ENCODE measurements around the gene USP32.

The USP32 gene

DNA sequence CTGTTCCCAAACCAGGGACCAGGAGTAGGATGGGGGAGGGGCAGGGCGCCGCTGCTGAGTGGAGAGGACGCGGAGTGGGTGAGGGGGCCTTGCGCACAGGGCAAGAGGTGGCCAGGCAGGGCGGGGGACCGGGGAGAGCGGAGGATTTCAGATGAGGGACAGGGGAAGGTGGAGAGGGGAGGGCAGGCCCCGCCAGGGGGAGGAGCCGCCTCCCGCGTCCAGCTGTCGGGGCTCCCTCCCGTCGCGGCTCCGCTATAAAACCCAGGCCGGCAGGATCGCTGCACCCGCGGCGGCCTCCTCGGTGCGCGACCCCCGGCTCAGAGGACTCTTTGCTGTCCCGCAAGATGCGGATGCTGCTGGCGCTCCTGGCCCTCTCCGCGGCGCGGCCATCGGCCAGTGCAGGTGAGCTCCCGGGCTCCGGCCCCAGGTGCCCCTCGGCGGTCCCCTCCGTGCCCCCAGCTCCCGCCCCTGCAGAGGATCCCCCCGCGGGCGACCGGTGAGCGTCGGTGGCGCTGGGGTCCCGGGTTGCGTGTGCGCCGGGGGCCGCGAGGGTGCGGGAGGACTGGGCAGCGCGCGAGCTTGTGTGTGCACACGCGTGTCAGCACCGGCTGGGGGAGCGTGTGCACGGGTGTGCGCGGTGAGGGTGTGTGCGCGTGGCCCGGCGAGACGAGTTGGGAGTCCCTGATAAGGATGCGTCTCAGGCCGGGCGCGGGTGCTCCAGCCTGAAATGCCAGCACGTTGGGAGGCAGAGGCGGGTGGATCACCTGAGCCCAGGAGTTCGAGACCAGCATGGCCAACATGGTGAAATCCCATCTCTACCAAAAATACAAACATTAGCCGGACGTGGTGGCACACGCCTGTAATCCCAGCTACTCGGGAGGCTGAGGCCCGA lies 242.0 kb downstream of the USP32 start, which contains the start of gene CA4:
Gene CA4 (plus strand): TSS at position 283 of the 892 bp plus-strand sequence. CDS start 62 bp downstream, at position 345.
- peak; percentile 43 for DNase-seq

DNA sequence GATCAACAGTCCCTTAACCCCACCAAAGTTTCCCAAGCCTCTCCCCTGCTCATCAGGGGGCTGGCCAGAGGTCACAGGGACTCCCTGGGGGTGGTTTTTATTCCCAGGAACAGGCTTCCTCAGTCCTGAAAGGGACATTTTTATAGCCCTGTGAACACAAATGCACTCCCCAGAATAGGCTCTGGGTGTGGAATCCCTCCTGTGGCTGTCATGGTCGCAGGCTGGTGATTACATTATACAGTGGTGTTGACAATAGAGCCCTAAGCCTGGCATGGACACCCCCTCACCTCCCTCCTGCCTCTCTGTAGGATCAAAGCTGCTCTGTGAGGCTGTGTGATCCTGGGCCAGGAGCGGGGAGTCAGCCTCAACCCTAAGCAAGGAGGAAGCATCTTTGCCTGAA lies 243.6 kb downstream of the USP32 start:
- peak; percentile 12 for DNase-seq

DNA sequence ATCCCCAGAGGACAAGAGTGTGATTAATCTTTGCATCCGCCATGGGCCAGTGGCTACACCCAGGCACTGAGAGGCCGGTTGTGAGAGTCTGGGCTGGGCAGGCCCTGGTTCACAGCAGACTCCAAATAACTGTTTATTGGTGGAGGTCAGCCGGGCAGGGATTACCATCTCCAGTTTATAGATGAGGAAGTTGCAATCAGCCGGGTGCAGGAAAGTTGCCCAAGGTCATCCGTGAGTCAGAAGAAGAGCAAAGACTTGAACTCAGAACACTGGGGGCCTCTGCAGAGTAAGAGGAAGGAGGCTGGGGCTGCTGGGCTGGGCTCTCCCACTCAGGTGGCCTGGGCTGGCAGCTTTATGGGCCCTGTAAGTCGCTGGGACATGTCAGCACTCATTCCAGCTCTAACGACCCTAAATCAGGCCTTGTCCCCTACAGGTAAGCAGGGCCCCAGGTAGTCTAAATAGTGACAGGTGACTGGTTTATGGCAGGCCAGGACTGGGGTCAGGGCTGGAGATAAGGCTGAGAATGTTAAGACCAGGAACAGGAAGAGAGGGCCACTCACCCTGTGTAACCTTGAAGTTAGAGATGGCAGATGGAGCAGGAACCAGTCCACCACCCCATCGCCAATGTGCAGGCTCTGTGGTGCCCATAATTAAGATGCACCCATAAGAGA lies 244.2 kb downstream of the USP32 start:
- DNase-seq, result no peak

DNA sequence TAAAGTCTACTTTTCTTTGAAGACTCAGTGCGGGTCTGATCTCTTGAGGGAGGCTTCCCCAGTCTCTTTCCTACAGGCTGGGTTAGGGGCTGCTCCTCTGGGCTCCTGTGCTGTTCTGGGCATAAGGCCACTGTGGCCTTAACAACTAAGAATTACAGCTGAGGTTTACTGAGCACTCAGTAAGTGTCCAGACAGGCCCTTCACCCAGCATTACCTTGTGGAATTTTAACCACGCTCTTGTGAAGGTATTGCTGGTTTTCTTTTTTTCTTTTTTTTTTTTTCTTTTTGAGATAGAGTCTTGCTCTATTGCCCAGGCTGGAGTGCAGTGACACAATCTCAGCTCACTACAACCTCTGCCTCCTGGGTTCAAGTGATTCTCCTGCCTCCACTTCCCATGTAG lies 245.7 kb downstream of the USP32 start:
- no peak for DNase-seq

DNA sequence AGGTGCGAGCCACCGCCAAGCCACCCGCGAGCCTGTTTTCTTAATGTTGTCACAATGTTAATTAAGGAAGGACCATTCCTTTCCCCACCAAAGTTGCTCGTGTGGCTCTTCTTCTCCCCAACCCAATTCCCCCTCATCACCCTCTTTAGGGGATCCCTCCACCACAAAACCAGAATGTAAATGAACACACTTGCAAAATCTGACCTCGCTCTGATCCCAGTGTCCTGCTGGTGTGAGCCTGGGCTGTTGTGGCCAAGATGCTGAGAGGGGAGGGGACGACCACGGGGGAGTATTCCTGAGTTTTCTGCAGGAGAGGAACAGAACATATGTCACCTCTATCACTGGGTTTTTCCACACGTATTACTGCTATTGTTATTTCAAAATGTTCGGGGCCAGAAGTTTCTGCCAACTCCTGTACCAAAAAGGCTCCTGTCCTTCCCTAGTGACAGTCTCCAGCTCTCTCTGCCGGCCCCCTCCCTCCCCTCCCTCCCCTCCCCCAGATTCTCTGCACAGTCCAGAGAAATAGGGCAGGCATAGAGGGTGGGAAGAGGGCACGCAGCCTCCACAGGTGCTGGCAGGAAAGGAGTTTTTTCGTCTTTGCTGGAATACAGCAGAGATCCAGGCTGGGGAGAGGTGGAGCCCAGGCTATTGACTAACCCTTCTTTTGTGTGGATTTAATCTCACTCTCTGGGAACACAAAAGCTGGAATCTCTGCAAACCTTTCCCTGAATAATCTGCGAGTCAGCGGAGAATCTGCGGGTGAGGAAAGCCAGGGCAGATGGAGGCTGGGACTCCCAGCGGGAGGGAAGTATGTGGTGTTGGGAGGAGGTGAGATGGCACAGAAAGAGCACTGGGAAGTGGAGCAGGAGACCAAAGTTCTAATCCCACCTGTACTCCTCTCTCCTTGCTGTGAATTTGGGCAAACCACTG lies 246.7 kb downstream of the USP32 start:
- DNase-seq, result no peak

DNA sequence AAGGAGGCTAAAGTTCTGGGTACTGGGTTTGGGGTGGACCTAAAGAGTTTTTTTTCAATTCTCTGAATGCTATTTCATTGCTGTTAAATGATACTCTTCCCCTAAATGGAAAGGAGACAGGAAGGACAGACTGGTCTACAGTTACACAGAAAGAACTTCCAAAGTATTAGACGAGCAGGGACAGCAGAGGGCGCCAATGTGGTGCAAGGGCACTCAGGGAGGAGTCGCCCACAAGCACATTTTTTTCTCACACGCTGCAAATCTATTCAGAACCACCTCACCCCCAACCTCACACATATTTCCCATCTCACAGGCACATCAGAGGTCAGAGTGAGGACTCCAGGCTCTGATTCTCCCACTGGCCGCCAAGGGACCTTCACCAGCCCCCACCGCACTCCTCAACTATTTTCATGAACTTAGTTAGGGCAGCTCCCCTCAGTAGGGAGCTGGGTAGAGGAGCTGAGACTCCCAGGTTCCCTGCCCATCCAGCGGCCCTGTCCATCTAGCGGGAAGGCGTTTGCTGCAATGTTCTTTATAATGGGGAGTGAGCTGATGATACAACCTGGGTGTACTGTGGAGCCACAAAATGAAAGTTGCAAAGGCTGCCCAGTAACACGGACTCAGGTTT lies 248.9 kb downstream of the USP32 start:
- DNase-seq, result peak; percentile 93

DNA sequence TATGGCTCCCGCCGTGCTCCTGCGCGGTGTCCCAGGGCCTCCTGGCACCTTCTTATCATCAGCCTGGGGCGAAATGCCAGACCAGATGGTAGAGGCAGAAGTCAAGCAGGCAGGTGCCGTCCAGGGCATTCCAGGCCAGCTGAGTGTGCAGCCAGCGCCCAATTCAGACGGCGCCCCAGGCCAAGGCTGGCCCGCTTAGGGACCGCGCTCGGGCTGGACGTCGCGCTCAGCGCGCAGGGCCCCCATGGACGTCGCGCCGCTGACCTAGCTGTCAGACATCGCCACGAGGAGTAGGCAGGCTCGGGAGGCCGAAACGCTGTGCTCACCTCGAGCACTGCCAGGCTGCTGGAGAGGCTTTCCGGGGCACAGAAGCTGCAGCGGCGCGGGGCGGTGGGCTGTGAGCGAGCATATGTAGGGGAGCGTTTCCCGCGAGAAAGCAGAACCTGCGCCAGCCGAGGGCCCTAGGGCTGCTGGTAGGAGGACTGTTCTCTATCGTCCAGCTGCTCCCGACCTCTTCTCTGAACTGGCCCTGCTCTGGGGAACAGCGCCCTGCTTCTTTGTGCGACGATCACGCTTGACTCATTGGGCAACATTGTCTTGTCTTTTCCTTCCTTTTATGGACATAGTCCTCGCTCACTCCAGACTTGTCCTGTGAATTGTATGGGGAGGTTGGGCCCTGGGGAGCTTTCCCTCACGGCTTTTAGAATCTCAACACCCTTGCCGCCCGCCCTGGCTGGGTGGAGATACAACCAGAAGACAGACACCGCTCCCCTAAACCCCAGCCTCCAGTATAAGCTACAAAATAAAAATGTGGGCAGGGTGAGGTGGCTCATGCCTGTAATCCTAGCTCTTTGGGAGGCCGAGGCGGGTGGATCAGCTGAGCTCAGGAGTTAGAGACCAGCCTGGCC lies 250.6 kb downstream of the USP32 start:
- peak; percentile 67 for DNase-seq

DNA sequence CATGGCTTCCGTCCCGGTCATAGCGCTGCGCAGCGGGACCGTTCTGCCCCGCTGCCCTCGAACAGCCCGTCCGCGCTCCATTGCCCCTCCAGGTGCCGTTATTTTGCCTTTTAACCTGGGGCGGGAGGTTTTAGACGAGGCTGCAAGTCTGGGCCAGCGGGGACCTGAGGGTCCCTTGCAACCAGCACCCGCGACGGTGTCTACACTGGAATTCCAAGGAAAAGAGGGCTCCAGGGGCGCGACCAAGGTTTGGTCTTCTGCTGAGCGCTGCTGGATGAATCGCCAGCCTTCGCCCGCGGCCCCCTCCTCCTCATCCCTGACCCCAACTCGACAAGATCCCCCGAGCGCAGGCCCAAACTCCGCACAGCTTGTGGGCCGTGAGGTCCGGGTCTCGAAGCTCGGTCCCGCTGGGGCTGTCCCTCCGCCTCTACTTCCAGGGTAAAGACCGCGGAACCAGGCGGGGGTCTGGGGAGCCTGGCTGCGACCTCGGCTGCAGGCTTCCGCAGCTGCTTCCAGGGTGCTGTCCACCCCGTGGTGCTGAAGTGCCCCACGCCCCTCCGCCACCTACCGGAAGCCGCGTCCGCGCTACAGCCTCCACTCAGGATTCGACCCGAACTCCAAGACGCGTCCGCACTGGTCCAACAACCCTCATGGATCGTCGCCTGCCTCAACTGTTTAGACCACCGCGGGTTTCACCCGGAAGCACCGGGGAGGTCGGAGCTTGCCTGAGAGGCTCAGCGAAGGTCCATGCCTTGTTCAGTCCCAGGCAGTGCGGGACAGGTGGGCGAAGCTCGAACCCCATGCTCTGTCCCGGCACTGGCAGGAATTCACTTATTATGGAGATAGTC lies 252.3 kb downstream of the USP32 start:
- peak; percentile 40 for DNase-seq

DNA sequence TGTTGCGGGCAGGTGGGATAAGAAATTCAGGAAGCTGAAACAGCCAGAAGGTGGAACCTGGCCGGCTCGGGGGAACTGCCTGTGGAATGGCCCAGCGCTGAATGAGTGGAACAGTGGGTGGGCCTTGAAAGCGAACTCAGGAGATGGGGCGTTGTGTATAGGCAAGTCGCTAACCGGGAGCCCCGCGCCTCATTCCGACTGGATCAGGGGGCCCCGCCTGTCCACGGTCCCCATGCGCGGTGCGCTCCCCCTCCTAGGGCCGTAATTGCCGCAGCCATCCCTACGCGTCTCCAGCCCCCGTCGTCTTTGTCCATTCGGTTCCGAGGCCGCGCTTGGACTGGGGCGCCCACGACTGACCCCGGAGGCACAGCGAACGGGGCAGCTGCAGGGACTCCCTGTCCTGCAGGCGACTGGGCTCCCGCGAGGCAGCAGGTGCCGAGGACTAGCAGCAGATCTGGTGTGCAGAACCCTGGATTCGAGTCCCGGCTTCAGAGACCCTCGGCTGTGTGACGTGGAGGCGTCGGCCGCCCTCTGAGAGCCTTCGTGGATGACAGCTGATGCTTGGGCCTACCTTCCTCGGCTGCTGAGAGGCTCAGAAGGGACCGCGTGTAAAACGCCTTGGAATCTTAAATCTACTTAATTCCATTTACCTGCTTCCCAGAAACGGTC lies 253.0 kb downstream of the USP32 start:
- no peak for DNase-seq

DNA sequence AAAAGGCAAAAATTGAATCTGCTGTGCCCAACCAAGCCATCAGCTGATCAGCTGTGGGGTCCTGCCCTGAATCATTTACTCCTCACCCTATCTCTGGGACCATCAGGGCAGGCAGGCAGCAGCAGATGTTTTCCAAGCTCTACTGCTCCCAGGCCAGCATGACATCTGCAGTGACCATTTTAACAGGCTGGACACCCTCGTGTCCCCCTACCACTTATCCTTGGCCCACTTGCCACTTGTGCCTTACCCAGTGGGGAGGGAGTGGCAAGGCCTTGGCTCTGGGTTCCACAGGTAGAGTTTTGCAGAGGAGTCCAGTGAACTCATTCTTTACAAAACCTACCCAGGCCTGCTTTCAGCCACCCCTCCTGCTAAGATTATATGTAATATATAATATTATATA lies 254.2 kb downstream of the USP32 start:
- no peak for DNase-seq

DNA sequence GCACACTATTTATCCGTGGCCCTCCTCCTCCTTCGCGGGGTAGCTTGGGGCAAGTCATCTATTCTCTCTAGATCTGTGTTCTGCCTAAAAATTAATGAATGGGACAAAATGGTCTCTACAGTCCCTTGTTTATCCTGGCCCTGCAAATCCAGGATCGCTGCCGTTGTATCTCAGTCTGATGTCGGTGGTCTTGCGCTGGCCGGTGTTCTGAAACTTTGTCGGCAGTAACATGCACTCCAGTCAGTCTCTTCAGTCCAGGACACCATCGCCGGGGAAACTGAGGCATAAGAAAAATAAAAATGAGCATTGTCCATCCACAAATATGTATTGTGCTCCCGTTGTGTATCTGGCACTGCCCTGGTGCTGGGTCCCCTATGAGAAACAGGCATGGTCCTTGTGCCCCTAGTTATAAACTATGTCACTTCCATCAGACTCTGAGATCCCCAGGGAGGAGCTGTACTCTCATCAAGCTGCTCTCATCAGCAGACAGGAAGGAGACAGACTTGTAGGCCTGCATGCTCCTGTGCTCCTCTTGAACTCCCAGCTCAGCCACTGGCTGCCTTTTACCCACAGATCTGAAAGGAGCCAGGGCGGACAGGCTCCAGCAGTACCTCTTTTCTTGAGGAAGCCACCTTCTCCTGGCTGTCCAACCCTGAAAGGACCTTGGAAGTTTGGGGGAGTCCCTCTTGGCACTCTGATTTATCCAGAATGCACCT lies 255.8 kb downstream of the USP32 start:
- no peak for DNase-seq

DNA sequence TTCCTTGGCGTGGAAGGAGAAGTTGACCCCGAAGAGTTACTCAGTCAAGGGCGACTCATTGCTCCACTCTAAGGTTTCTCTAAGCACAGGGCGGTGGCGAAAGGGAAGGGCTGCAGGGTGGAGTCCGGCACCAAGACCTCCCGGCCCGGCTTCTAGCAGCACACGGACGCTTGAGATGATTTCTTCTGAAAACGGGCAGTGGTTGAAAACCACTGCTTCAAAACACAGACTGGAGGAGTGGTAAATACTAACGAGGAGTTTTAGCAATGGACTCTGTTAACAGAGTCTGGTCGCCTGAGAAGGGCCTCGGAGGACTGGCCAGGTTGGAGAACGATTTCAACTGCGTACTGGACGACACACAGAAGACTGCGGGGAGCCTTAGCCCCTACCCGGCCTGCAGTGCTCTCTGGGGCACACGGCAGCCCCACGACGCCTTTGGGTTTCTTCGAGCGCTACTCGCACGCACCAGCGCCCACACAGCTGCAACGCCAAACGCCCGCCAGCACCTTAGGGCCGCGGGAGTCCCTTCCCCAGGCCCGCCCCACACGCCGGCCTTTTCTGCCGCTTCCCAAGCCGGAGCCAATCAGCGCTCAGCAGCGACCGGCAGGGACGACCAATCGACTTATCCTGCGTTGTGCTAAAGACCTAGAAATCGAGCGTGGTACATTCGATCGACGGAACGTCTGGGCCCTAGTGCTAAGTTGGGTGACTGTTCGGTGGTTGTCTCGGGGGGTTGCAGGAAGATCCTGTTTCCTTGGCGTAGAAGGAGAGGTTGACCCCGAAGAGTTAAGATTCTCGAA lies 256.6 kb downstream of the USP32 start:
- DNase-seq, result peak; percentile 90

DNA sequence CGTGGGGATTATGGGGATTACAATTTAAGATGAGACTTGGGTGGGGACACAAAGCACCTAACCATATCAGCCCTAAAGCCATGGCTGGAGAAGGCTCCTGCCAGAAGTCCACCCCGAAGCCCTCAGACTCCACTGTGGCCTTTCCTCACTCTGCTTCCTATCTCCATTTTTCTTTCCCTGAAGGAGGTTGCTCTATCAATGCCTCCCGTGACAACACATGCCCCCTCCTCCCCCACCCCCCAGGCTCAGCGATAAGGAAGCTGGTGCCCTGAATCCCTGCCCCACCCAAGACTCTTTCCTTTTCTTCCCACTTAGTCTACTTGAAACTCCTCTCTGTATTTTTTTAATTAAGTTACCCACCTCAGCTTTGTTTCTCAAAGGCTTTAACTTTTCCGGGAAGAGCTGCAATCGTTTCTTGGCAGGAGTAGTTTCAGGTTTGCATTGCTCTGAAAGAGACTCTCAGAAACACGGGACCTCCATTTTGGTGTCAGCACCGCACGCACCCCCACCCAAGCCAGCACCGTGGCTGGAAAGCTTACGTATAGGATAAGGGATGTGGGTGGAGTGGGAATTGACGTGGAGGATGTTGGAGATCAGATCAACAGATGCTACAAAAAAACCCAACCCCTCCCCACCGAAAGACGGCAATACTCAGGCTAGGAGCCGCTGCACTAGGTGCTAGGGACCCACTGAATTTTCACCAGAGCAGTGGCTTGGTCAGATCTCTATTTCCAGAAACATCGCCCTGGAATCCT lies 257.4 kb downstream of the USP32 start:
- peak; percentile 51 for DNase-seq

DNA sequence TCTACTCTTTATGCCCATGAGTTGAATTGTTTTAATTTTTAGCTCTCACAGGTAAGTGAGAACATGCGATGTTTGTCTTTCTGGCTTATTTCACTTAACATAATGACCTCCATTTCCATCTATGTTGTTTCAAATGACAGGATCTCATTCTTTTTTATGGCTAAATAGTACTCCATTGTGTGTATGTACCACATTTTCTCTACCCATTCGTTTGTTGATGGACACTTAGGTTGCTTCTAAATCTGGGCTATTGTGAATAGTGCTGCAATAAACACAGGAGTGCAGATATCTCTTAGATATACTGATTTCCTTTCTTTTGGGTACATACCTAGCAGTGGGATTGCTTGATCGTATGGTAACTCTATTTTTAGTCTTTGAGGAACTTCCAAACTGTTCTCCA lies 261.5 kb downstream of the USP32 start:
- DNase-seq, result no peak

DNA sequence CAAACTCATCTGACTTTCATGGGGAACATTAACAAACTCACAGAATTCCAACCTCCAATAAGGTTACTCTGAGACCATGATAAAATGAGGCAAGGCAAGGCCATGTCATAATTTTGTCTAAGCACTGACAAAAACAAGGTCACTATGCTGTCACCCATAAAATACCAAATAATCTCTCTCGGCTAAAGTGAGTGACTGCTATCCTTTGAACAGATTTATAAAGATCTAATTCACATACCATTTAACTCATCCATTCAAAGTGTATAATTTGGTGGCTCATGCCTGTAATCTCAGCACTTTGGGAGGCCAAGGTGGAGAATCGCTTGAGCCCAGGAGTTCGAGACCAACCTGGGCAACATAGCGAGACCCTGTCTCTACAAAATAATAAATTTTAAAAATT lies 262.8 kb downstream of the USP32 start:
- DNase-seq, result no peak
